LNCaP clone FGC (cell line): ENCODE measurements around the gene ZC3H13.

Source experiments
- DNase-seq: peaks from one replicate; pipeline ENCODE4 v3.0.0-alpha.2; 2011; ENCODE audit warnings: low read depth
- H3K4me3 ChIP-seq: 2 replicates; pipeline ENCODE4 v1.5.1; 2011; ENCODE audit warnings: mild to moderate bottlenecking, low read depth, low read length, control low read depth
- TF ChIP-seq, protein P1 (sequence below): IDR thresholded peaks from 2 replicates; pipeline ENCODE4 v1.5.1; 2012; ENCODE audit warnings: mild to moderate bottlenecking; ENCODE audit not compliant: control insufficient read depth, insufficient read depth; ENCODE audit errors: extremely low read depth

ZC3H13 gene

DNA sequence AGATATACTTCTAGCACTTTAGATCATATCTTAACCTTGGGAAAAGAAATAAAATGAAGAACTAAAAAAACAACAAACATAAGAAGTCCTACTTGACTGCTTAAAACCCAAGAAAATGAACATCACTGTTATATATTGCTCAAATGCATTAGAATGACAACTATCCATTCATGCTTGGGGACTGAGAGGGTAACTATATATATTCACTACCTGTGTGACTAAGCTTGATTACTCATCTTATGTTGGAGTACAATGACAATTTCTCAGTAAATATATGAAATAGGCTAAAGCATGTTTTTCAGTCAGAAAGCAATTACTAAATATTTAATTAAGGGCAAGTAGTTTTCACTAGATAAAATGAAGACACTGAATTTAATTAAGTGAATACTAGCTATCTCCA is 40.1 kb downstream of the ZC3H13 start:
- TF ChIP-seq, protein P1, sequence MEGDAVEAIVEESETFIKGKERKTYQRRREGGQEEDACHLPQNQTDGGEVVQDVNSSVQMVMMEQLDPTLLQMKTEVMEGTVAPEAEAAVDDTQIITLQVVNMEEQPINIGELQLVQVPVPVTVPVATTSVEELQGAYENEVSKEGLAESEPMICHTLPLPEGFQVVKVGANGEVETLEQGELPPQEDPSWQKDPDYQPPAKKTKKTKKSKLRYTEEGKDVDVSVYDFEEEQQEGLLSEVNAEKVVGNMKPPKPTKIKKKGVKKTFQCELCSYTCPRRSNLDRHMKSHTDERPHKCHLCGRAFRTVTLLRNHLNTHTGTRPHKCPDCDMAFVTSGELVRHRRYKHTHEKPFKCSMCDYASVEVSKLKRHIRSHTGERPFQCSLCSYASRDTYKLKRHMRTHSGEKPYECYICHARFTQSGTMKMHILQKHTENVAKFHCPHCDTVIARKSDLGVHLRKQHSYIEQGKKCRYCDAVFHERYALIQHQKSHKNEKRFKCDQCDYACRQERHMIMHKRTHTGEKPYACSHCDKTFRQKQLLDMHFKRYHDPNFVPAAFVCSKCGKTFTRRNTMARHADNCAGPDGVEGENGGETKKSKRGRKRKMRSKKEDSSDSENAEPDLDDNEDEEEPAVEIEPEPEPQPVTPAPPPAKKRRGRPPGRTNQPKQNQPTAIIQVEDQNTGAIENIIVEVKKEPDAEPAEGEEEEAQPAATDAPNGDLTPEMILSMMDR: no peak
- no peak for DNase-seq
- no peak overlapping the region for H3K4me3 ChIP-seq

DNA sequence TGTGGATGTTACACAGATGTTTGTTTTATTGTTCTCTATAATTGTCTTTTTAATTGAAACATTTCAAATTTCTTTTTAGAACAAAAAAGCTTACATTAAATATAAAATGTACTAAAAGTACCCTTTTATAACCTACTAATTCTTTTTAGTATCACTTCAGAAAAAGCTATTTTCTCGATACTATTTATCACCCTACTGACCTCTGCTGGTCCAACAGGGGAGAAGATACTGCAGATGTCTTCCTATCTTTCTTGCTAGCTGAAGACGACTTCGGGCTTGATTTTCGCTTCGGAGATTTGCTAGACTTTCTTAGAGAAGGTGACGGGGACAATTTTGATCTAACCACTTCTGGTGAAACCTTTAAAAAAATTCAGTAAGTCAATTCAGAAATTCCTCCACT is 42.4 kb downstream of the ZC3H13 start:
- DNase-seq: no peak
- H3K4me3 ChIP-seq: no peak overlapping the region
- TF ChIP-seq, protein P1: peak; percentile 52

DNA sequence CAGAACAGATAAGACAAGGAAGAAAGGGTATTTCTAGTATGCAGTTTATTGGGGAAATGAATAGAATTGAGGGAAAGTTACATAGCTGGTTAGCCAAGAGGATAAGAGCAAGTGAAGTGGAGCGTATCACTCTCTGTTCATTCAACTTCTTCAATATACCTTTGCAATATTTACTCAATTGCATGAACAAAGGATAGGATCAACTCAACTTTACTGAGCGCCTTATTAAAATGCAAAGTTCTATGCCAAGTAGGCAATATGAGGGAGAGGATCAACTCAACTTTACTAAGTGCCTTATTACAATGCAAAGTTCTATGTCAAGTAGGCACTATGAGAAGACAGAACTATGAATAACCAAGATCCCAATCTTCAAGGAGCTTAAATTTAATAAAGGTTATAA is 43.9 kb downstream of the ZC3H13 start:
- H3K4me3 ChIP-seq: no peak overlapping the region
- TF ChIP-seq, protein P1: no peak
- DNase-seq: no peak

DNA sequence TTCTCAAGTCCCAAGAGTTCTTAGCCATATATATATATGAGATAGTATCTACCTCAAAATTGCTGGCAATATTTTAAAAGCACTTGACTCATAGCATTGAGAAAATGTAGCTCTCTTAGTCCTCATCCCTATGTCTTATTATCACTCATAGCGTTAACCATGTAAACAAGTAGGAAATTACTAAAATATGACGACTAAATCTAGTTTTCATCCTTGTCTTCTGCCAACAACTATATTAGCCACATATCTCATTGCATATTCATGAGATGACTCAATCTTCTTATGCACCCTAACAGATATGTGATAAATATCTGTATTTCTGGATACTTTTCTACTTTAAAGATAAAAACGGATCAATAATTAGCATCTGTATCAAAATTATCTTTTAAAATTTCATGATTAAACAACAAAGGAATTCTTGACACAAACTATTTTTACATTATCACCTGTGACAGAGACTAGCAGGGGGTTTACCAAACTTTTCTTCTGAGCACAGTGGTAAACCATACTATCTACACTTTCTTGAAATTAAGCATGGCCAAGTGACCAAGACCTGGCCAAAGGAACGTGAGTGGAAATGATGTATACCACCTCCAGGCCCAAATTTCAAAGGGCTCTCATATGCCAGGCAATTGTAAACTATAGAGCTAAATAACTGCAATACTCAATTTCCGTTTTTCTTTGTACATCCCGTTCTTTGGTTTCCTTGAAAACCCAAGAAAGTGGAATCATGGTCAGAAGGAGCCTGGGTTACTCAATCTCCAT is 45.7 kb downstream of the ZC3H13 start:
- TF ChIP-seq, protein P1: no peak
- no peak for DNase-seq
- no peak overlapping the region for H3K4me3 ChIP-seq

DNA sequence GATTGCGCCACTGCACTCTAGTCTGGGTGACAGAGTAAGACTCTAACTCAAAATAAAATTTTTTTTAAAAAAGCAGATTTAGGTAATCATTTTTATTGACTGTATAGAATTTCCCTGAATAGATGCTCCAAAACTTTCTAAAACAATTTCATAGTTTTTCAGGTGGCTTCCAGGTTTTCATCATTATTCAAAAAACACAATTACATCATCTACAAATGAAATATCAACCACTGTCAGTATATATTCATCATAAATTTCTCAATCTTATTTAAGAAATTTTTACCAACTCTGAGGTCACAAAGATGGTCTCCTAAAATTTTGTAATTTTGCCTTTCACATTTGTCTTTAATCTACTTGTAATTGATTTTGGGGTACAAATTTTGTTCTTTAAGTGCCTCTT is 48.1 kb downstream of the ZC3H13 start:
- no peak overlapping the region for H3K4me3 ChIP-seq
- no peak for DNase-seq
- TF ChIP-seq, protein P1: no peak

DNA sequence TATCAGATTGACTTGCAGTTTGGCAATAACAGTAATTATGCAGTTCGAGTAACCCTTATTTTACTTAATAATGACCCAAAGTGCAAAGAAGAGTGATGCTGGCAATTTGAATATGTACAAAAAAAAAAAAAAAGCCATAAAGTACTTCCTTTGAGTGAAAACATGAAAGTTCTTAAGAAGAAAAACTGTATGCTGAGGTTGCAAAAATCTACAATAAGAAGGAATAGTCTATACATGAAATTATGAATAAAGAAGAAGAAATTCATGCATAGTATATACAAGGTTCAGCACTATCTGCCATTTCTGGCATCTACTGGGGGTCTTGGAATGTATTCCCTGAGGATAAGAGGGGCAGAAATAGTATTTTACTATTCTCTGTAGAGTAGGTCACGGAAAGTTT is 55.9 kb downstream of the ZC3H13 start:
- TF ChIP-seq, protein P1: no peak

DNA sequence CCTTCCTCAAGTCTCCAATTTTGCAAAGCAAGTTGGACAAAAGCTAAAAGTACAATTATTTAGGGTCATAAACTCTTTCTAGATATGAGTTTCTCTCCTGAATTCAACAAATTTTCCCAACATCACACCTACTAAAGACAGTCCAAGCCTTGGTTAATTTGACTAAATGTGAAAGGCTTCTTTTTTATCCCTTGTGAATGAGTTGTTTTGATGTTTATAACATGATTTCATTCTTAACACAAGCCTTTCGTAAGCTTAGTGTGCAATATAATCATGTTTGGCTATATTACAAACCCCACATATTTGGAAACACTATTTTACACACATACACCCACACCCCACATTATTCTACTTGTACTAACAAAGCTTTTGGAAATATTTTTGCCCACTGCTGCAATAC is 57.3 kb downstream of the ZC3H13 start:
- no peak for DNase-seq
- H3K4me3 ChIP-seq: no peak overlapping the region
- TF ChIP-seq, protein P1: no peak

More for the DNA sequence above, 55.9 kb downstream of the ZC3H13 start:
- H3K4me3 ChIP-seq: no peak overlapping the region
- no peak for DNase-seq
